GM18520 (cell line): Measurements from ENCODE around the gene VIPAS39.

Source experiments
- ATAC-seq: cut with Tn5 transposase; IDR thresholded peaks from one replicate; pipeline ENCODE4 v1.9.1; 2021; ENCODE audit not compliant: unreplicated experiment

VIPAS39 gene

DNA sequence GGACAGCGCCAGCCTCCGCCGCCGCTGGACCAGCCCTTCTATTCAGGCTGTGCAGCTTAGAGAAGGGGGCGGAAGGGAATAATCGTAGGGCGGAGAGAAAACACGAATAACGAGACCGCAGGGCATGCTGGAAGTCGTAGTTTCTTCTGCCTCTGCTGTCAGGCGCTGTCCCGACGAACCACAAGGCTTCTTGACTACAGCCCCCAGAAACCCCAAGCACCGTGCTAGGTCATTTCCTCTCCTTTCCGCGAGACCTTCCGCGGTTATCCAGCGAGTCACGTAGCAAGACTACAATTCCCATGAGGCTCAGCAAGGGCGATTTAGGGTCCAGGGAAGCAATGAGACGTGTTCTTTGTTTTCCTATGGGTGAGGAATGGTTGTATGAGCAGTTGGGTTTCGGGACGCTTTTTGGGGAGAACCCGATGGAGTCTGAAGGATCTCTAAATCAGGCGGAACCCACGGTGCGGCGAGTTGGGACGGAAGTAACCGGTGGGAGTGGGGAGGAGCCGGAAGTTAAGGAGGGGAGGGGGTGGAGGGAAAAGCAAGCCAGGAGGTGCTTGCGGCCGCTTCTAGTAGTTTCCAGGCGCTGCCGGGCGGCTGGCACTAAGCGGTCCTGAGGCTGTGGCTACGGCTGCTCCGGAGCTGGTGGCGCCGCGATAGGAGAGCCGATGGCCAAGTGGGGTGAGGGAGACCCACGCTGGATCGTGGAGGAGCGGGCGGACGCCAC, at the start of gene VIPAS39, which contains the start of gene AHSA1:
Gene VIPAS39 (minus strand): TSS at position 80 of the 727 bp plus-strand sequence. CDS start 3,499 bp downstream, outside the sequence.
Gene AHSA1 (plus strand): TSS at position 572 of the 727 bp plus-strand sequence. CDS start 97 bp downstream, at position 669.
- ATAC-seq: peak; percentile 89

DNA sequence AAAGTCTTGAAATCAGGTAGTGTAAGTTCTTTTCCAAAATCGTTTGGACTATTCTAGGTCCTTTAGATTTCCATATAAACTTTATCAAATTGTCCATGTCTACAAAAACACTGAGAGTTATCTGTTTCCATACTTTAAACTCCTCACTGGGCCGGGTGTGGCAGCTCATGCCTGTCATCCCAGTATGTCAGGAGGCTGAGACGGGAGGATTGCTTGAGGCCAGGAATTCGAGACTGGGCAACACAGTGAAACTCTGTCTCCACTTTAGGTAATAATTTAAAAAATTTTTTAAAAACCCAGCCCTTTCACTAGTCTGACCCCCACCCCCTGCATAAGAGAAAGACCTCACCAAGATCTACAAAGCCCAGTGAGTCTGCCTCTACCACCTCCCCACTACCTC, 47.6 kb upstream of the VIPAS39 start:
- ATAC-seq: no peak

DNA sequence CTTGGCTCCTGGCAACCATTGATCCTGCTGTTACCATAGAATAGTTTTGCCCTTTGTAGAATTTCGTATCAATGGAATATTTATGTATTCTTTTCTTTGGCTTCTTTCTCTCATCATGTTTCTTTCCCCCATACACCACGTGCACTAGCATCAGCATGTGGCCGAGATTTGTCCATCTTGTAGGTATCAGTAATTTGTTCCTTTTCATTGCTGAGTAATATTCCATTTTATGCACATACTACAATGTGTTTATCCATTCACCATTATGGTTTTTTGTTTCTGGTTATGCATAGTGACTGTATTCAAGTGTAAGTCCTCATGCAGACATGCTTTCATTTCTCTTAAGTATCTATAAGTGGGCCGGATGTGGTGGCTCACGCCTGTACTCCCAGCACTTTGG, 45.7 kb upstream of the VIPAS39 start:
- no peak for ATAC-seq

DNA sequence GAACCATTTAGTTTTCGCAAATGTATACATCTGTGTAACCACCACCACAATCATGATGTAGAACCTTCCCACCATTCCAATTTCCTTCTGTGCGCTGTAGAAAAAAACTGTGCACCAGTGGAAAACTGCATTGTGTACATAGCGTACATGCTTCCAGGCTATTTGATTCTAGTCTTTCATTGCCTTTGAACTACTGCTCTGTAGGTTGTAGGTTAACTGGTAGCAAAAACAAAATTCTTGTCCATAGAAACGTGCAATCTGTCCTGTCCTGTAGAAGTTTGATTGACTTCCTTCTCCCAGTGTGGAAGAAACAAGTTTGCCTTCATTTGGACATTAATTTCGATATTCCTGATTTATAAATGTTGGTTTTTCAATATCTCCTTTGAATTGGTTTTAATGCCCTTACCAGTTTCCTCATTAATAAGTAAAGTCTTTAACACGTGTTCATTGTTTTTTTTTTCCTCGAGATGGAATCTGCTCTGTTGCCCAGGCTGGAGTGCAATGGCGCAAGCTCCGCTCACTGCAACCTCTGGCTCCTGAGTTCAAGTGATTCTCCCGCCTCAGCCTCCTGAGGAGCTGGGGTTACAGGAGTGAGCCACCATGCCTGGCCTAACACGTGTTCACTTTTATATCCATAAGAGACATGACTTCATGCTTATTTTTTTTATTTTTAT, 44.8 kb upstream of the VIPAS39 start:
- ATAC-seq: no peak

DNA sequence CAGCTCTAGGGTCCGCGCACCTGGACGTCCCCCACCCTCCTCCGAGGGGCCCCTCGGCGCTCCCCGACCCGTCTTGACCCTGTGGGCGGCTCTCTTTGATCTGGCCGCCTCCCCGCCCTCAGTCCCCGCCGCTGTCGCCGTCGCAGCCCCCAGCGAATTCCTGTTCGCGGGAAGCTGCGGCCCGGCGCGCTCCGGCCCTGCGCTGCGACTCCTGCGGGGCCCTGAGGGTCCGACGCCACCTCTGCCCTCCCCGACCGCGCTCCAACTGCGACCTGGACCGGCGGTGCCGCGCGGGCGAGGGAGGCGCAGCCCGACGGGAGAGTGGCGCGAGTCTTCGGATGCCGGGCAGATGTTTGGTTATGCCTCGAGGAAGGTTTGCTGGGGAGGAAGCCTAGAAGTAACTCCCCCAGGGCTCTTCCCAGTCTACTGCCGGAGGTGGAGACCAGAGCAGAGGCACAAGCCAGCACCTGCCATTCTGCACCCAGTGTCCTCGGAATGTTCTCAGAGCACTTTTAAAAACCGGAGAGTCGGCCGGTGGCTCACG, 41.7 kb upstream of the VIPAS39 start:
- no peak for ATAC-seq

DNA sequence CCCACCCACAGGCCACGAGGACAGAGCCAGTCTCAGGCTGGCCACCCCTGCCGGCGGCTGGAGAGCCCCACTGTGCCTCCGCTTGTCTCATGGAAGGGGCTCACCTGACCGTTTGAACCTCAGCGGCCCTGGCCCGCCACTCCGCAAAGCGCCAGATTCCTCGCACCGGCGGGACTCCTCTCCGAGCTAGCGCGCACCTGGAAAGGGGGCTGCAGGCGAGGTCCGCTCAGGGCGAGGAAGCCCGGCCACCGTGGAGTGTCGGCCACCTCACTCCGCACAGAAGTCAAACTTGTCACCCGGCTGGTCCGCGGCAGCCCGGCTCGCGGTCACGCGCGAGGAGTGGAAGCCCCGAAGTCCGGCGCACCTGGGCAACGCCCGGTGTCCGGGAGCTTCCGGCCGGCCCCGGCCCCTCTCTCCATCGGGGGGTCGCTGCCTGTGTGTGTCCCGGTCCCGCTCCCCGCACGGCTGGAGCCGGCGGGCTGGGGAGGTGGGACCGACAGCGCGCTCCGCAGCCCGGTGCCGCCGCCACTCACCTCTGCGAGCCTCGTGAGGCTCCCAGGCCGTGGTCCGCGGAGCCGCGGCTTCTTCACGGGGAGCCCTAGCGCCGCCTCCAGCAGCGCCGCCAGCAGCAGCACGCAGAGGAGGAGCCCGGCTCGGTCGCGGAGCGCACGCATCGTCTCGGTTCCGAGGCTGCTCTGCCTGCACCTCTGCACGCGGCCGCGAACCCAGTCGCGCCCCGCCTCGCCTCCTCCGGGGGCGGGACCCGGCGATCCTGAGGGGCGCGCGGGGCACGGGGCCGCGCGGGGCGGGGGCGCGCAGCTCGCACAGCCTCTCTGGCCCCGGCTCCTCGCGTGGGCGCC, 40.9 kb upstream of the VIPAS39 start, which contains the start of gene ISM2:
Gene ISM2 (minus strand): TSS at position 697 of the 860 bp plus-strand sequence. CDS start 23 bp downstream, at position 674.
- ATAC-seq: no peak

DNA sequence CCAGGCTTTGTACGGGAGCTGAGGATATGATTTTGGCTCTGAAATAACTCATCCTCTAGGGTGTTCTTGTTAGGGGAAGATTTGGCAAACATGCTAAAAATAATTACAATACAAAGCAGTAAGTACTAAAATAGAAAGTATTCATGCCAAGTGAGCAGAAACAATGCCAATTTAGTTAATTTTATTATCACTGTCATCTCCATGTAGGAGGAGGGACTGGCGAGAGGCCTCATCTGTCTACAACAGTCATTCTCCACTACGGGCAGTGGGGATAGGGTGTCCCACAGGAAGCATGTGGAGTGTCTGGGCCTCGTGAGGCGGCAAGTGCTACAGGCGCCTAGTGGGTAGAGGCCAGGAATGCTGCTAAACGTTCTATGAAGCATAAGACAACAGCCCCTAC, 37.9 kb upstream of the VIPAS39 start:
- ATAC-seq: no peak

DNA sequence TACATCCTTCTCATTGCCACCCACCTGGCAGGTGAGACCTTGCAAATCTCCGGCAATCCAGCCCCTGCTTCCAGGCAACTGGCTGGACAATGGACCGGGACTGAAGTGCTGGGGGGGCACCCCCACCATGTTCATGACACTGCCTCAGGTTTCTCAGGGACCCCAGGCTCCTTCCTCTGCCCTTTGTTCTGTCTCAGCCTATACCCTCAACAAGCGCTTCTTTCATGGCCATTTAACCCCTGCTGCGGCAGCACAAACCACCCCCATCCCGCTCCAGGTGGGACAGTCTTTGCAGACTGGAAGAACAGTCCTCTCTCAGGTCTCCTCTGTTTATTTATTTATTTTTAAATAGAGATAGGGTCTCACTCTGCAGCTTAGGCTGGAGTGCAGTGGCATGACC, 33.7 kb upstream of the VIPAS39 start:
- no peak for ATAC-seq

DNA sequence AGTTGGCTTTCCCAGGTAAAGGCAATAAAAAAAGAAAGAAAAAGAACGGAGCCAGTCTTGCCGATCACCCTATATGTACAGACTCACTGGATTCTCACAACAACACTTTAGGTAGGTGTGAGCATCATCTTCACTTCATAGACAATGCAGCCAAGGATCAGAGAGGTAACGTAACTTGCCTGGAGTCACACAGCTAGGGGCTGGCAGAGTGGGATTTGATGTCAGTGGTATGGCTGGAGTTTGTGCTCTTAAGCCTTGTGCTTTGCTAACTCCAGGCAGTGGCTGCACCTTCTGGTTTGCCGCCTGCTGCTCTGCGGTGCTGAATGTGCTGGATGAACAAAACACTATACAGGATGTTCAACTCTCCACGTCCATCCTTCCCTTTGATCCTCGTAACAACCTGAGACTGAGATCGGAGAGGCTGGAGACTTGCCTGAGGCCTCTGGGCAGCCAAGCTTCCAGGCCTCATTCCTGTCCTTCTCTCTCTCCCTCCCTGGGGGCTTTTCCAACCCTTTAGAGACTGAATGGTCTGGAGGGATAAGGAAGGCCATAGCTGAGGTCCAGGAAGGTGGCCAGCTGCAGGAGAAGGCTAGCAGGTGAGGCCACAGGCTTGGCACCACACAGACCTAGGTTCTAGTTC, 33.1 kb upstream of the VIPAS39 start:
- ATAC-seq: no peak

DNA sequence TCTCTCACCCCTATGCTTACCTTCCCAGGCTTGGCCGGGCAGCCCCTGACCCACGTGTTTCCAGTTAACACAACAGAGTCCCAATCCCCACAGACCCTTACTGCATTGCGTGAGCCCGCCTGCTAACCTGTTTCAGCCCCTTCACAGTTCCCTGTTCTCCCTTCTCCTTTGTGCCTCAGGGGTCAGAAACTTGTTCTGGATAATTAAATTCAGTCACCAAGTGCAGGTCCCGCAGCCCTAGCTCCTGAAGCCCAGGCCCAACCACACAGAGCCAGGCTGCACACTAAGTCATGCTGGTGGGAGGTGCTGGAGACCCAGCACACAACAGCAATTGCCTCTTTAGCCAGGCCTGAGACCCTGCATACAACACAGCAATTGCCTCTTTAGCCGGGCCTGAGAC, 31.6 kb upstream of the VIPAS39 start:
- ATAC-seq: no peak

DNA sequence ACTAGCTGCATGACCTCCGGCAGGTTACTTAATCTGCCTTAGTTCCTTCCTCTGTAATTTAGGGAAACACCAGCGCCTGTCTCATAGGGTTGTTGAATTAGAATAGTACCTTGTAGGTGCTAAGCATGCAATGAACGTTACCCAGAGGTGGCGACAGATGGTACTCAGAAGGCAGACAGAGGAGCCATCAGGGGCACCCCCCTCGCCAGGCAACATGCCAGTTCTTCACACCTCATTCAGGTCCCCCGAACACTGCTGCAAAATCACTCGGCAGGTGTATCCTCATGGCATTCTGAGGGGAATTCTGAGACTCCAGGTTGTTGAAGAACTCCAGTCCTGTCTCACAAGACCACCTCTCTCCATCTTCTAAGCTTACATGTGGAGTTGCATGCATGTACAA, 31.2 kb upstream of the VIPAS39 start:
- no peak for ATAC-seq

DNA sequence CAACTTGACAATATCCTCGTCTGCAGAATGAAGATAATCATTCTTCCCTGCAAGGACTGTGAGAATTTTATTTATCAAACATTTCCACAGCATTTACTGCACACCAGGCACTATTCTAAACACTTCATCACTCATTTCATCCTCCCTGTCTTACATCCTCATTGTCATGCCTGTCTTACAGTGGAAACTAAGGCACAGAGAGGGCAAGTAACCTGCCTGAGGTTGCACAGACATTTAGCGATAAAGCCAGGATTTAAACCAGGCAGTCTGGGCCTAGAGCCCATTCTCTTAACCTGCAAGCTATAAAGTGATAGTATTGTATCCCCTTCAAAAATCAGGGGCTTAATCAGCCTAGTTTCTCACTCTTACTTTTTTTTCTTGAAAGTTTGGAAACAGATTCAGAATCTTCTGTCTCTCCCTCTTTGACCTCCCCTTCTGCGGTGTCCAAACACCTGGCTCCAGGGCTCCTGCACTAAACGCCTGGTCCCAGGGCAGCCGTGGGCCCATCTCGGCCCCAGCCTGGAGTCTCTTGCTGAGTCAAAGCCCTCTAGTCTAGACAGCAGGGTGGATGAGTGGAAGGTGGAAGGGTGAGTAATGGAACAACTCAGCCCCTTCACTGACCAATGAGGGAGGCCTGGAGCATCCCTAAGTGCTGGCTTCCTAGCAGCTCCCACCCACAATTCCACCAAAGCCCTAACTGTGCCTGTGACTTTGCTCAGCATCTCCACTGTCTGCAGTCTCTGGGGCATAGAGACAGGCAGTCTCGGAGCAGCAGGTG, 28.7 kb upstream of the VIPAS39 start:
- no peak for ATAC-seq

DNA sequence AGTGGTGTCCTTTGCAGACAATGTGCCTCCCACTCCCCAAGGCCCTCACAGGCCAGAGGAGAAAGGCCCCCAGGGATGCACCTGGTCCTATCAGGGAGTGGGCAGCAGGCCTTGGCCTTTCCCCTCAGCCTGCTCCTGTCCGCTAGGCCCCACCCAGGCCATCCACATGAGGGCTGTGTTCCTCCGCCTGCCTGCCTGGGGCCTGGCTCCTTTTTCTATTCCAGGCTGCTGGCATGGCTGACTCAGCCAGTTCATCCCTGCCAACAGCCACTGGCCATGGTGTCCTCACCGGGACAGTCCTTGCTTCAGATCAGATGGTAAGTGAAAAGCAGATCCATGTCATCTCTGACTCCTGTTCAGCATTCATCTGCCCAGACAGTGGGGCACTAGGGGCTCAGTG, 27.9 kb upstream of the VIPAS39 start:
- ATAC-seq: no peak

DNA sequence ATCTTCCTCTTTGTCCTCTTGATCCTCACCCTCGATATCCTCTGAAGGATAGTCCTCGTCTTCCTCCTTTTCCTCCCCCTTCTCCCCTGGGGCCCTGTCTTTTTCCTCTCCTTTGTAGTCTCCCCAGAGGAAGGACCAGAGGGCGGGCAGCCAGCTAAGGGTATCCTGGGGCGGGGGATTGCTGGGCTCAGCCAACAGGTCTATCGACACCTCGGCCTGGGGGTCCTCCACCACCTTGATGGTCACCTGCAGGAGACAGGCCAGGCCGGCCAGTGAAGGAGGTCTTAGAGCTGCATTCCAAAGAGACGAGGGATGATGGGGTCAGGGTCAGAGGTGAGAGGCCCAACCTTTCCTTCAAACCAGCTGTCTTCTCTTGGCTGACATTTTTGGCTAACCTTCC, 25.0 kb upstream of the VIPAS39 start:
- no peak for ATAC-seq

DNA sequence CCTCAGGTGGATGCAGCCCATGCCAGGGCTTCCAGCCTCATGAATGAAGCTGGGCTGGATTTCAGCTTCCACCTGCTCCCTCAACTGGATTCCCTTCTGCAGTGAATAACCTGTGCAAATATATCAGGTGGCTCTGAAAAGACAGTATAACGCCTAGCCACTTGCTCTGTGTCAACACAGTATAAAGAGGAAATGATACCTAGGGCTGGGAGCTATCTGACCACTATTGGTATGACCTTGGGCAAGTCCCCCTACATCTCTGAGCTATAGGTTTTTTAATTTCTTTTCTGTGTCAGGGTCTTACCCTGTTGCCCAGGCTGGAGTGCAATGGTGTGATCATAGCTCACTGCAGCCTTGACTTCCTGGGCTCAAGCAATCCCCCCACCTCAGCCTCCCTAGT, 21.4 kb upstream of the VIPAS39 start:
- peak; percentile 89 for ATAC-seq

DNA sequence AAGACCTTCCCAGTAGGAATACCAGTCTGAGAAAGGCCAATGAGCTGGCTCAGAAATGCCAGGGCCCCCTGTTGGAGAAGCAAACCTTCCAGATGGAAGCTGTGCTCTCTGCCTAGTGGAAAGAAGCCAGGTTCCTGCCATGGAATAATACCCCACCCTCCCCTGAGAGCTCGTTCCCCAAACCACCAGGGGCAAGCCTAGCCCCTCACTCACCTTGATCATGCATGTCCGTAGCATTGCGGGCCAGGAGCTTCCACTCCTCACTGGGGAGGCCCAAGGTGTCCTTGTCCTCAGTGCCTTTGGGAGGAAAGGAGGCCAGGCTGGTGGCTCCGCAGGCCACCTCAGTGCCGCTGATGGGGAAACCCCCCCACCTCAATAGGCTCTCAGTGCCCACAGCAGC, 20.6 kb upstream of the VIPAS39 start:
- no peak for ATAC-seq

DNA sequence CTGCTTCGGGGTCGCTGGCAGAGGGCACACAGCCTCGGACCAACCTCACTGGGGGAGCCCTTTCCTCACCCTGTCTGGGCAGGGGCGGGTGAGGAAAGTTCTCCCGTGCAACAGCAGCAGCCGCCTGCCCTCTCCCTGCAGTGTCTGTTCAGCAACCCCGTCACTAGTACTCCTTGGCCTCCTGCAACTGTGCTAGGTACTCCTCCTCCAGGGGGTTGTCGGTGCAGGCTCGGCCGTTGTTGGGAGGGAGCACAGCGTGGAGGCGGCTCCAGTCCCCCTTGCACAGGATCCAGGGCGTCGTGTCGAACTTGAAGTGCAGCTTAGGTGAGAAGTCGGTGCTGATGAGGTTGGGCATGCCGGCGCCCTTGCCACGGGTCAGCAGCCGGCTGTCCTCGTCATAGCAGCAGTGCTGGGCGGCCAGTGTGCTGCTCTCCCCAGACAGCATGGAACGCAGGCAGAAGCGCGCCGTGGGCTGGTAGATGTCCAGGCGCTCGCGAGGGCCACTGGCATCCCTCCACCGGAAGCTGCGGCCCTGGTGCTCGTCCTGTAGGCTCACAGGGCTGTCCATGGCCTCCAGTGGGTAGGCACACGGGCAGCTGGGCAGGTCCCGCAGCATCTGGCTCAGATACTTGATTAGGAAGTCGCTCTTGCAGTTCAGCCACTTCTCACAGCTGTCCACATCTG, 18.2 kb upstream of the VIPAS39 start:
- ATAC-seq: no peak

DNA sequence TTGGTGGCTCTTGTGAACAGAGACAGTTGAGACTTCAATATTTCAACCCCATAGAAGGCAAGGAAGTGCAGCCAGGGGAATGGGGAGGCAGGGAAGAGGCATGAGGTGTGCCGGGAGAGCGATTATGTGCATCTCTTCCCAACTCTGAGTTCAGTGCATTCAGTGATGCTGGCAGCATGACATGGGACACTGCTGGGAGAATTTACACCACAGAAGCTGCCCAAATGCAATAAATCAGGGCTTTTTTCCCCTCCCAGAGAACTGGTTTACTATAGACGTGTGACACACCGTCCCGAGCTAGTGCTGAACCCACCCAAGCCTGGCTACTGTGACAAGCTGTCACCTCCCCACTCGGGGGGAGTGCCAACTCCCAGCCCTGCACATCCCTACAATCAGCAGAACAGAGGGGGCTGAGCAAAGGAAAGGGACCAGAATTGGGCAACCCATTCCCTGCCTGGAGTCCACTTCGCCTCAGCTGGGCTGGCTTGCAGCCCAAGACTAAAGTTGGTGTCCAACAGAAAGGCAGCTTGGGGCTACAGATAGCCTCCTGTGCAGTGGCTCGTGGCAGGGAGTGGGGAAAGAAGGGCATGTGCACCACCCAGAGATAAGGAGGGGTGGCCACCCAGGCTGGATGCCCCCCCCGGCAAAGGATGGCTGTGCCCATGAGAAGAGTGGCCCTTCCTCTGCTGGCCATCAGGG, 17.2 kb upstream of the VIPAS39 start:
- no peak for ATAC-seq

DNA sequence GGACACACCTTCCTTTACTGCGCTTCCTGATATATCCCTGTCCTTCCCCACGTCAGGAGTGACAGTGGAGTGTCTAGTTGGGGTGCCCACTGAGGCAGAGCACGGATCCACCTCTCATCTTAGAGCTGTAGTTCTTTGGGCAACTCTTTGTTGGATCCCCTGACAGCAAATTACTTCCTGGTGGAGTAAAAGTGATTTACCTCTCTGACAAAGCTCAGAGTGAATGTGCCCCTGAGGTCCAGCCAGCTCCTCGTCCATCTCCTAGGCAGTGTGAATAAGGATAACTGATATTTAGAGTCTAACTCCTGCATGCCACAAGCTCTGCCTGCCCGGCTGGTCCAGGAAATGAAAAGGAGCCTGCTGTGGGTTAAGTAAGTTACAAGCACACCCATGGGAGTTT, 16.5 kb upstream of the VIPAS39 start:
- no peak for ATAC-seq
